Activated CD4-positive, alpha-beta T cell treated with anti-CD3 and anti-CD28 coated beads for 36 hours (primary cell): ENCODE measurements around the gene CHCHD6. TPM values are rescaled to one million over a fixed set of nuclear protein-coding genes. Genes with fewer than 3 reads are reported as not detected.

Experiments used
- ATAC-seq: fragments of 200-7000 bp; cut with Tn5 transposase; one replicate; pipeline ENCODE4 v1.10.0; 2021; ENCODE audit warnings: mild to moderate bottlenecking, moderate library complexity
- CTCF ChIA-PET: fragments of 350-600 bp; sonication (Branson Sonifier 250); formaldehyde crosslinking; loops from one replicate; lab custom pipeline; 2021; ENCODE audit warnings: antibody characterized with exemption; lab: Charles Lee
- POLR2A ChIA-PET: fragments of 350-600 bp; sonication (Branson Sonifier 250); formaldehyde crosslinking; loops from one replicate; lab custom pipeline; 2021; ENCODE audit warnings: antibody characterized with exemption, inconsistent platforms; lab: Charles Lee
- DNase-seq: peaks from one replicate; pipeline ENCODE4 v3.0.0-alpha.2; 2020
- H3K27ac Mint-ChIP-seq: one replicate; pipeline ENCODE4 v1.8.0; 2021; ENCODE audit warnings: mixed read lengths
- H3K27me3 Mint-ChIP-seq: one replicate; pipeline ENCODE4 v1.8.0; 2021; ENCODE audit warnings: mixed read lengths
- H3K36me3 Mint-ChIP-seq: one replicate; pipeline ENCODE4 v1.8.0; 2021; ENCODE audit warnings: low read depth, mixed read lengths
- H3K4me1 Mint-ChIP-seq: one replicate; pipeline ENCODE4 v1.8.0; 2021; ENCODE audit warnings: mixed read lengths
- H3K4me3 Mint-ChIP-seq: one replicate; pipeline ENCODE4 v1.8.0; 2021; ENCODE audit warnings: mild to moderate bottlenecking, moderate library complexity, mixed read lengths
- H3K9me3 Mint-ChIP-seq: one replicate; pipeline ENCODE4 v1.8.0; 2021; ENCODE audit warnings: low read depth, mixed read lengths
- intact Hi-C, 2 experiments: fragments of 100-400 bp; cut with DNase I in 1 of 2; cut with micrococcal nuclease in 1 of 2; formaldehyde crosslinking; loops; one replicate each; pipeline versions ENCODE4 v1.14.2 to v1.15.1; 2022 to 2024; cut with DNase I, micrococcal nuclease
- total RNA-seq, 2 experiments: library from RNA; stranded (reverse); gene quantifications; one replicate each; pipeline ENCODE4 v1.2.3, GENCODE V29; 2021

Gene CHCHD6
- total RNA-seq, 2 experiments from 2014 or later = 17.1 to 17.7 TPM

GRCh38 chr3:126858401-126858800 lies 154.4 kb downstream of the CHCHD6 start:
- Mint-ChIP-seq H3K4me1 (no peaks in the 10 kb centered on the region), H3K36me3 (peaks cover 25% of the 10 kb centered on the region), H3K27me3 (no peaks in the 10 kb centered on the region), H3K27ac (no peak overlapping the region), H3K9me3 (no peaks in the 10 kb centered on the region), H3K4me3 (no peak overlapping the region)
- intact Hi-C loops = loop anchor here in 1 of 2 experiments (10.0 kb wide), 1 partner anchor 64 kb away; no protein-coding TSS in a partner anchor
- ChIA-PET CTCF (no interaction called here), POLR2A (no interaction called here)
- DNase-seq = no peak
- ATAC-seq = no peak

GRCh38 chr3:126858887-126859286 lies 154.8 kb downstream of the CHCHD6 start:
- no peaks in the 10 kb centered on the region for H3K27me3 Mint-ChIP-seq
- ChIA-PET CTCF (no interaction called here), POLR2A (no interaction called here)
- no peaks in the 10 kb centered on the region for H3K4me1 Mint-ChIP-seq
- intact Hi-C loops = loop anchor here in 1 of 2 experiments (10.0 kb wide), 1 partner anchor 64 kb away; no protein-coding TSS in a partner anchor
- peak; percentile 14 for DNase-seq
- H3K9me3 Mint-ChIP-seq = no peaks in the 10 kb centered on the region
- H3K27ac Mint-ChIP-seq = no peak overlapping the region
- ATAC-seq = peak; percentile 44
- H3K4me3 Mint-ChIP-seq = no peak overlapping the region
- H3K36me3 Mint-ChIP-seq = peaks cover 22% of the 10 kb centered on the region

GRCh38 chr3:126859415-126860246 lies 155.6 kb downstream of the CHCHD6 start:
- H3K27ac Mint-ChIP-seq = no peak overlapping the region
- H3K4me3 Mint-ChIP-seq = no peak overlapping the region
- peaks cover 19% of the 10 kb centered on the region for H3K36me3 Mint-ChIP-seq
- H3K27me3 Mint-ChIP-seq = no peaks in the 10 kb centered on the region
- CTCF ChIA-PET = no interaction called here
- no peaks in the 10 kb centered on the region for H3K9me3 Mint-ChIP-seq
- intact Hi-C loops = loop anchor here in 1 of 2 experiments (10.0 kb wide), 1 partner anchor 65 kb away; no protein-coding TSS in a partner anchor
- DNase-seq (no peak), ATAC-seq (no peak)
- no peaks in the 10 kb centered on the region for H3K4me1 Mint-ChIP-seq
- POLR2A ChIA-PET = no interaction called here

- peaks cover 11% of the 10 kb centered on the region for H3K36me3 Mint-ChIP-seq
- H3K27ac Mint-ChIP-seq = no peak overlapping the region
- ATAC-seq (no peak), DNase-seq (no peak)
- H3K4me3 Mint-ChIP-seq = no peak overlapping the region
- CTCF ChIA-PET = no interaction called here
- no peaks in the 10 kb centered on the region for H3K9me3 Mint-ChIP-seq
- POLR2A ChIA-PET = no interaction called here
- no peaks in the 10 kb centered on the region for H3K27me3 Mint-ChIP-seq
- no peaks in the 10 kb centered on the region for H3K4me1 Mint-ChIP-seq
- intact Hi-C loops = no loop called here
Observed at GRCh38 chr3:126865736-126866135, 161.7 kb downstream of the CHCHD6 start.

GRCh38 chr3:126866175-126866759 lies 162.2 kb downstream of the CHCHD6 start:
- no peaks in the 10 kb centered on the region for H3K9me3 Mint-ChIP-seq
- CTCF ChIA-PET = no interaction called here
- H3K27ac Mint-ChIP-seq = no peak overlapping the region
- peaks cover 10% of the 10 kb centered on the region for H3K36me3 Mint-ChIP-seq
- no peak for ATAC-seq
- no peak overlapping the region for H3K4me3 Mint-ChIP-seq
- intact Hi-C loops = no loop called here
- POLR2A ChIA-PET = no interaction called here
- H3K4me1 Mint-ChIP-seq = no peaks in the 10 kb centered on the region
- no peaks in the 10 kb centered on the region for H3K27me3 Mint-ChIP-seq
- DNase-seq = no peak

- ATAC-seq = no peak
Observed at GRCh38 chr3:126867190-126867862, 163.3 kb downstream of the CHCHD6 start.

GRCh38 chr3:126867863-126868200 lies 163.8 kb downstream of the CHCHD6 start:
- DNase-seq (no peak), ATAC-seq (no peak)
- POLR2A ChIA-PET = no interaction called here
- H3K9me3 Mint-ChIP-seq = no peaks in the 10 kb centered on the region
- CTCF ChIA-PET = no interaction called here
- intact Hi-C loops = no loop called here
- H3K4me3 Mint-ChIP-seq = no peak overlapping the region
- H3K27ac Mint-ChIP-seq = no peak overlapping the region
- no peaks in the 10 kb centered on the region for H3K4me1 Mint-ChIP-seq
- peaks cover 14% of the 10 kb centered on the region for H3K36me3 Mint-ChIP-seq
- H3K27me3 Mint-ChIP-seq = no peaks in the 10 kb centered on the region

More at GRCh38 chr3:126867190-126867862, 163.3 kb downstream of the CHCHD6 start:
- Mint-ChIP-seq H3K4me1 (no peaks in the 10 kb centered on the region), H3K9me3 (no peaks in the 10 kb centered on the region), H3K36me3 (peaks cover 10% of the 10 kb centered on the region), H3K27ac (no peak overlapping the region), H3K4me3 (no peak overlapping the region), H3K27me3 (no peaks in the 10 kb centered on the region)
- intact Hi-C loops = no loop called here
- CTCF ChIA-PET = no interaction called here
- POLR2A ChIA-PET = no interaction called here
- no peak for DNase-seq

- Mint-ChIP-seq H3K4me3 (no peak overlapping the region), H3K27me3 (no peaks in the 10 kb centered on the region), H3K9me3 (no peaks in the 10 kb centered on the region), H3K36me3 (peaks cover 11% of the 10 kb centered on the region), H3K27ac (no peak overlapping the region), H3K4me1 (no peaks in the 10 kb centered on the region)
- intact Hi-C loops = no loop called here
- ATAC-seq (no peak), DNase-seq (no peak)
- ChIA-PET CTCF (no interaction called here), POLR2A (no interaction called here)
Observed at GRCh38 chr3:126870608-126871210, 166.7 kb downstream of the CHCHD6 start.

GRCh38 chr3:126872701-126873342 lies 168.8 kb downstream of the CHCHD6 start:
- no peaks in the 10 kb centered on the region for H3K27me3 Mint-ChIP-seq
- no peaks in the 10 kb centered on the region for H3K9me3 Mint-ChIP-seq
- DNase-seq (no peak), ATAC-seq (no peak)
- no peak overlapping the region for H3K27ac Mint-ChIP-seq
- H3K4me3 Mint-ChIP-seq = no peak overlapping the region
- H3K36me3 Mint-ChIP-seq = peaks cover 9% of the 10 kb centered on the region
- intact Hi-C loops = no loop called here
- ChIA-PET CTCF (no interaction called here), POLR2A (no interaction called here)
- H3K4me1 Mint-ChIP-seq = no peaks in the 10 kb centered on the region

- ATAC-seq (no peak), DNase-seq (no peak)
- Mint-ChIP-seq H3K4me3 (no peak overlapping the region), H3K36me3 (peaks cover 9% of the 10 kb centered on the region), H3K4me1 (no peaks in the 10 kb centered on the region), H3K9me3 (no peaks in the 10 kb centered on the region), H3K27ac (no peak overlapping the region), H3K27me3 (no peaks in the 10 kb centered on the region)
- POLR2A ChIA-PET = no interaction called here
- intact Hi-C loops = no loop called here
- CTCF ChIA-PET = no interaction called here
Observed at GRCh38 chr3:126873416-126873815, 169.4 kb downstream of the CHCHD6 start.

GRCh38 chr3:126878664-126879063 lies 174.6 kb downstream of the CHCHD6 start:
- ChIA-PET CTCF (no interaction called here), POLR2A (no interaction called here)
- DNase-seq (no peak), ATAC-seq (no peak)
- peaks cover 3% of the 10 kb centered on the region for H3K36me3 Mint-ChIP-seq
- no peak overlapping the region for H3K27ac Mint-ChIP-seq
- intact Hi-C loops = no loop called here
- H3K4me1 Mint-ChIP-seq = no peaks in the 10 kb centered on the region
- H3K4me3 Mint-ChIP-seq = no peak overlapping the region
- no peaks in the 10 kb centered on the region for H3K27me3 Mint-ChIP-seq
- H3K9me3 Mint-ChIP-seq = no peaks in the 10 kb centered on the region
